ENCODE data around the gene MTHFD2L. TPM values are rescaled to one million over a fixed set of nuclear protein-coding genes. Genes with fewer than 3 reads are reported as not detected.

The MTHFD2L gene
- total and polyA plus RNA-seq, 11 donors = 6.8 to 16.4 (median 11.6) TPM

- Histone ChIP-seq H3K4me3 (no peak overlapping the region), H3K36me3 (no peaks in the 10 kb centered on the region), H3K9me3 (no peaks in the 10 kb centered on the region), H3K27me3 (peaks cover 0 to 7% (median 2%) of the 10 kb centered on the region in 9 donors), H3K27ac (no peak overlapping the region), H3K4me1 (no peaks in the 10 kb centered on the region)
- DNase-seq (no peak), ATAC-seq (no peak)
- intact Hi-C loops (cut with DNase I) = loop anchor here in 5 of 10 donors (5.0 kb wide), 2 partner anchors 348 to 353 kb away; no protein-coding TSS in a partner anchor
- 74 to 79% (median 77%) methylated on average over 3 of the region's 3 CpGs for WGBS, 4 donors
- TF ChIP-seq CTCF (IDR thresholded peaks at IDR 0.05) (no peak), POLR2A (IDR thresholded peaks at IDR 0.05) (no peak)
These were observed 166.3 kb downstream of the MTHFD2L start for GRCh38 chr4:74324262-74324661.

- peaks cover 0 to 7% (median 2%) of the 10 kb centered on the region in 9 donors for H3K27me3 ChIP-seq
- H3K9me3 ChIP-seq = no peaks in the 10 kb centered on the region
- no peaks in the 10 kb centered on the region for H3K36me3 ChIP-seq
- no peaks in the 10 kb centered on the region for H3K4me1 ChIP-seq
- intact Hi-C loops (cut with DNase I) = no loop called here
- ATAC-seq (no peak), DNase-seq (no peak)
- TF ChIP-seq POLR2A (IDR thresholded peaks at IDR 0.05) (no peak), CTCF (IDR thresholded peaks at IDR 0.05) (no peak)
- 76 to 81% (median 80%) methylated on average over 2 of the region's 2 CpGs for WGBS, 4 donors
- no peak overlapping the region for H3K4me3 ChIP-seq
- H3K27ac ChIP-seq = no peak overlapping the region
These were observed 168.0 kb downstream of the MTHFD2L start for GRCh38 chr4:74325886-74326285.

GRCh38 chr4:74327762-74328161 is 169.8 kb downstream of the MTHFD2L start:
- no peaks in the 10 kb centered on the region for H3K36me3 ChIP-seq
- WGBS, 4 donors = 56 to 60% (median 57%) methylated on average over 3 of the region's 3 CpGs
- TF ChIP-seq CTCF (IDR thresholded peaks at IDR 0.05) = no peak
- TF ChIP-seq POLR2A (IDR thresholded peaks at IDR 0.05) = no peak
- no peak overlapping the region for H3K27ac ChIP-seq
- no peak overlapping the region for H3K4me3 ChIP-seq
- H3K27me3 ChIP-seq = peaks cover 0 to 7% (median 2%) of the 10 kb centered on the region in 9 donors
- DNase-seq (no peak), ATAC-seq (no peak)
- no peaks in the 10 kb centered on the region for H3K4me1 ChIP-seq
- H3K9me3 ChIP-seq = no peaks in the 10 kb centered on the region
- intact Hi-C loops (cut with DNase I) = no loop called here

GRCh38 chr4:74328501-74328900 is 170.6 kb downstream of the MTHFD2L start:
- DNase-seq (no peak), ATAC-seq (no peak)
- intact Hi-C loops (cut with DNase I) = no loop called here
- H3K9me3 ChIP-seq = no peaks in the 10 kb centered on the region
- no peak overlapping the region for H3K27ac ChIP-seq
- H3K27me3 ChIP-seq = peaks cover 0 to 7% (median 0%) of the 10 kb centered on the region in 9 donors
- H3K36me3 ChIP-seq = no peaks in the 10 kb centered on the region
- TF ChIP-seq POLR2A (IDR thresholded peaks at IDR 0.05) = no peak
- TF ChIP-seq CTCF (IDR thresholded peaks at IDR 0.05) = no peak
- H3K4me1 ChIP-seq = no peaks in the 10 kb centered on the region
- no peak overlapping the region for H3K4me3 ChIP-seq
- 90 to 97% (median 92%) methylated on average over 1 of the region's 1 CpG for WGBS, 4 donors
